ENCODE data around the gene HIBCH.
"Not testable (repeated sequence)": the region's sequence is repeated elsewhere in the genome, so short reads cannot be mapped to it uniquely, and the experiment has no call there.

The HIBCH gene

DNA sequence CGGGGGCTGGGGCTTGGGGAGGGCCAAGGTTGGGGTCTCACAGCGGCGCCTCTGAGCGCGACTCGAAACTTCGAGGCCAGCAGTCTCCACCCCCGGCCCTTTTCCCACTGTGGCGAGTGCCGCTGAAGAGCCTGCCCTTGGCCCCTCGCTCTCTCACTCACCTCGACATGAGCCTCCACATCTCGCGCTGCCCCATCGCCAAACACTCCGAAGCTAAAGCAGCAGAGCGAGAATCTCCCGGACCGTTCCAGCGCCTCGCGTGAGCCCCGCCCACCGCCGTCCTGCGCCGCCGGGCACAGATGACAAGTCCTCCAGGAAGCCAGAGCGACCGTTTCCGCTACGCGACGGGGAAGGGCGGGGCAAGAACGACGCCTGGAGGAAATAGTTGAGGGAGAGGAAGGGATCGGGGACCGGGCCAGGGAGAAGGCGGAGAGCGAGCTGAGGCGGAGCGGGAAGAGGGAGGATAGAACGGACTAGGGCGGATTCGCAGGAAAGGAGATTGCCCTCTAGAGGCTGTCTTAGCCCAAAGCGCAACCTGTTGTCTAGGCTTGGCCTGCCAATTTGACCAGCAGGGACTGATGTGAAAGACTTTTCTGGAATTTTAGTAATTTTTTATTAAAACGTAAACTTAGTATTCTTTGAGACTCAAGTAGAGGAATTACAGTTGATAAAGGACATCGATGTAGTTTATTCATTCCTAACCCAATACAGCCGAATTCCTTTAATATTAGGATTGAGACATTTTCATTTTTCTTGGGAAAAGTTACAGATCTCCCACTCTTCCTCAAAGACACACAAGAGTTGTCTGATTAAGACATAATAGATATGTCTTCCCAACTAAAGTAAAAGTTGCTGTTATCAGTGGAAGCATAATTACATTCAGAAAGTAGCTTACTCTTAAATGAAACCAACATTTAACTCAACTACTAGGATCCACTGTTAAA, at the start of gene HIBCH:
Gene HIBCH (minus strand): TSS at position 272 of the 944 bp plus-strand sequence. CDS start 76 bp downstream, at position 196.
- peak; percentile 62 for DNase-seq (ENCODE audit: insufficient read length, low spot score)
- peak; percentile 98 for FAIRE-seq

GRCh38 chr2:190367091-190367490, 47.5 kb upstream of the HIBCH start:
- FAIRE-seq: no peak
- no peak for DNase-seq (ENCODE audit: insufficient read length, low spot score)

- no peak for FAIRE-seq
- DNase-seq (ENCODE audit: insufficient read length, low spot score): no peak
Observed at GRCh38 chr2:190366248-190366753, 46.7 kb upstream of the HIBCH start.

DNA sequence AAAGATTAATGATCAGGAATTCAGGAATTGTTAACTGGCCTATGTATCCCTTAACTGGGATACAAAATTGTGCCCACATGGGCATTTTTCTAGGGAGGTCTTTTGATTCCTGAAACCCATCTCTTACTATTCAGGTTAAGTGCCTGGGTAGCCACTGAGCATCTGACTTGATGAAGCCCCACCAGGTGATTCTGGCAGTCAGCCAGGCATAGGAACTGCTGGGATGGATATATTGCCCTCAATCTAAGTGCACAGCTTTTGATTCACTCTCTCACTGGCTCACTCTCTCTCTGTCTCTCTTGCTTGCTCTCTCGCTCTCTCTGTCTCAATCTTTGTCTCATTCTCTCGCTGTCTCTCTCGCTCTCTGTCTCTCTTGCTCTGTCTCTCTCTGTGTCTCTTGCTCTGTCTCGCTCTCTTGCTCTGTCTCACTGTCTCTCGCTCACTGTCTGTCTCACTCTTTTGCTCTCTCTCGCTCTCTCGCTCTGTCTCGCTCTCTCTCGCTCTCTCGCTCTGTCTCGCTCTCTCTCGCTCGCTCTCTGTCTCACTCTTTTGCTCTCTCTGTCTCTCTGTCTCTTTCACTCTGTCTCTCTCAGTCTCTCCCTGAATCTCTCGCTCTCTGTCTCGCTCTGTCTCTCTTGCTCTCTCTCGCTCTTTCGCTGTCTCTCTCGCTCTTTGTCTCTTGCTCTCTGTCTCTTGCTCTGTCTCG, 46.0 kb upstream of the HIBCH start:
- DNase-seq (ENCODE audit: insufficient read length, low spot score) (no peak), FAIRE-seq (no peak)

GRCh38 chr2:190362894-190363293, 43.3 kb upstream of the HIBCH start:
- FAIRE-seq: no peak
- DNase-seq (ENCODE audit: insufficient read length, low spot score): no peak

GRCh38 chr2:190361572-190361971, 41.9 kb upstream of the HIBCH start:
- no peak for FAIRE-seq
- DNase-seq (ENCODE audit: insufficient read length, low spot score): no peak

DNA sequence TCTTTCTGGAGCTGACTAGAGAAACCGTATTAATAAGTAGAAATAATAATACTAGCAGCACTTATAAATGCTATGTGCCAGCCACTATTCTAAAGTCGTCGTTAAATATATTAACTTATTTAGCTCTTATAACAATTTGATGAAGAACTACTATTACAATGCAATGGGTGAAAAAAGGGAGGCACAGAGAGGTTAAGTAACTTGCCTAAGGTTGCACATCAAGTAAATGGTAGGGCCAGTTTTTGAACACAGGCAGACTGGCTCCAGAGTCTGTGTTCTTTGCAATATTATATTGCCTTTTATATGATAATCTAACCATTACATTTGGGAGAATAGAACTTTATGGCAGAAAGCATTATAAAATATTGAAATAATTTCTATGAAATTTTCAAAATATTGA, 41.3 kb upstream of the HIBCH start:
- FAIRE-seq: no peak
- no peak for DNase-seq (ENCODE audit: insufficient read length, low spot score)

DNA sequence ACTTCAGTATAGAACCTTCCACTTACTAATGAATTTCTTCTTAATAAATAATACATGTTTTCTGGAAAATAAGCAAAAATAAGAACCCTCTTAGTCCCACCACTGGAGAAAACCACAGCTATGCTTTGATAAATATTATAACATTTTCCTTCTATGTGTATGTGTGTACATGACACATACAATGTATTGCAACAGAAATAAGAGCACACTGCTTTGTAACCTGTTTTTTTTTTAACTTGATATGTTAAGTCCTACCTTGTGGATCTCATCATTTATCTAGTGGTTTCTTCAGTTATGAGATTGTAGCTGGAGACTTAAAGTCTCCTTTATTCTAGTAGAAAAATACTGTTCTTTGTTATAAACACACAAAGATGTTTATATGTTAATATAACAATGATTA, 40.9 kb upstream of the HIBCH start:
- FAIRE-seq (peak; percentile 48), DNase-seq (ENCODE audit: insufficient read length, low spot score) (no peak)

GRCh38 chr2:190358655-190359448, 39.2 kb upstream of the HIBCH start:
- peak; percentile 51 for FAIRE-seq
- not testable (repeated sequence) for DNase-seq (ENCODE audit: insufficient read length, low spot score)

DNA sequence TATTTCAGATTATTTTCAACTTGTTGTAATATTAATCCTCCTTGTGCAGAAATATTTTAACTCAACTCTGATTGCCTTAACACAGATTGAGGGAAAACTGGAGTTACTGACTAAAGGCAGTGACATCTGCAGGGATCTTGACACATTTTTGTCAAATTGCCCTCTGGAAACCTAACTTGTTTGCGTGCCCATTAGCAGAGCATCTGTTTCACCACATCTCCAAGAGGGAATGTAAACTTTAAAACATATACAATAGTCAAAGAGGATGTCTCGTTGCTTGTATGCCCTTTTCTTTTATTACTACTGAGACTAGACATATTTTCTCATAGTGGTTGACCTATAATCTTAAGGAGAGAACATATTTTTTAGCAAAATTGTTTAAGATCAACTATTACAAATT, 38.0 kb upstream of the HIBCH start:
- DNase-seq (ENCODE audit: insufficient read length, low spot score) (no peak), FAIRE-seq (no peak)

DNA sequence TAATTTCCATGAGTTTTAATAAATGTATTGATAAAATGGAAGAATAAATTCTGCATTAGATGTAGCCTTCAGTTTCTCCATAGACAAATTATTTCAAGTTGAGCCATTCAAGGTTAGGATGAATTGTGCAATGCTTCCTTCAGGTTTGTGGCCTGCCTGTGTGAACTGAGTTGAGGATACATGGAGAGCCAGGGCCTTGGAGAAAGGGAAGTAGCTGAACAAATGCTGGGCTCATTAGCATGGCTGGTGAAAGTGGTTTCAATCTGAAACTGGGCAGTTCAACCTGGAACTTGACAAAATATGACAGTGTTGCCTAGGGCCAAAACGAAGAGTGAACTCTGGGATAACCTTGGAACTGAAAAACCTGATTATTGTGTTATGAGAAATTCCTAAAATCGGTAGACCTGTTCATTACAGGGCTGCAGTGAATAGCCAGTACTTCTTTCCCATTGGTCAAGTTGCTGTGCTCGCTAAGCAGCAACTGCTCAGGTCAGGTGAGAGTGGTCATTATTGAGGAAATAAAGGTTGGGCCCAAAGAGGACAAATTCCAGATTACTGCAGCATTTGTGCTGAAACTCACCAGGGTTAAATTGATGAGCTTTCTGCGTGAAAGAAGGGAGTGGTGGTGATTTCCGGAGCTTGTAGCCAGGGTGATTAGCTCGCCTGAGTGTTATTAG, 36.5 kb upstream of the HIBCH start:
- DNase-seq (ENCODE audit: insufficient read length, low spot score) (no peak), FAIRE-seq (no peak)

- no peak for FAIRE-seq
Observed at GRCh38 chr2:190354003-190354690, 34.5 kb upstream of the HIBCH start.

DNA sequence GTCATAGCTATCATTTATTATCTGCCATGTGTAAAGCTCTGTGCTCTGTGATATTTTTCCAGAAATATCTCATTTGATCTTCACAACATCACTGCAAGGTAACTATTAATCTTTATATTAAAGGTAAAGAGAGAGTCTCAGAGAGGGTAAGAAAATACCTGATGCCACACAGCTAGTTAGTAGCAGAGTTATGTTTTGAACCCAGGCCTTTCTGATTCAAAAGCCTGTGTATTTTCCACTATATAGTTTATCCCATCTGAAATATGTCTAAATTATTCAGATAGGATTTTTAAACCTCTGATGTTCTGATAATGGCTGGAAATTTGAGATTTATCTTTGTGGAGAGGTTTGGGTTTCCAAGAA, 33.9 kb upstream of the HIBCH start:
- FAIRE-seq (no peak), DNase-seq (ENCODE audit: insufficient read length, low spot score) (no peak)

More at GRCh38 chr2:190354003-190354690, 34.5 kb upstream of the HIBCH start:
- no peak for DNase-seq (ENCODE audit: insufficient read length, low spot score)

- FAIRE-seq: peak; percentile 4
- DNase-seq (ENCODE audit: insufficient read length, low spot score): no peak
Observed at GRCh38 chr2:190352668-190353536, 33.3 kb upstream of the HIBCH start.

DNA sequence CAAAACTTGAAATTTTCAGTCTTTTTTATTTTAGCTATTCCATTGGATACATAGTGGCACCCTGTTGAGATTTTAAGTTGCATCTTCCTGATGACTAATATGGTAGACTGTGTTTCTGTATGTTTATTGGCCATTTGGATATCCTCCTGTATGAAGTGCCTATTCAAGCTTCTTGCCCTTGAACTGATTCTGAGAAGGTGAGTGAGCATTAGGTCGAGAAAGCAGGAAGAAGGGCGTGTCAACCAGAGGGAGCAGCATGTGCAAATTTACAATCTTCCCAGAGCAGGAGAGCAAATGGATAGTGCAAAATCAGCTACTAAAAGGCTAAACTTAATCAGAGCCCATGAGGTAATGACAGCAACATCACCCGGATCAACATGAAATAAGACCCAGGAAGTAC, 32.3 kb upstream of the HIBCH start:
- DNase-seq (ENCODE audit: insufficient read length, low spot score) (no peak), FAIRE-seq (no peak)

GRCh38 chr2:190350371-190350770, 30.7 kb upstream of the HIBCH start:
- FAIRE-seq: no peak
- DNase-seq (ENCODE audit: insufficient read length, low spot score): no peak

- FAIRE-seq: peak; percentile 80
- DNase-seq (ENCODE audit: insufficient read length, low spot score): peak; percentile 40
Observed at GRCh38 chr2:190344276-190344827, 24.7 kb upstream of the HIBCH start.

DNA sequence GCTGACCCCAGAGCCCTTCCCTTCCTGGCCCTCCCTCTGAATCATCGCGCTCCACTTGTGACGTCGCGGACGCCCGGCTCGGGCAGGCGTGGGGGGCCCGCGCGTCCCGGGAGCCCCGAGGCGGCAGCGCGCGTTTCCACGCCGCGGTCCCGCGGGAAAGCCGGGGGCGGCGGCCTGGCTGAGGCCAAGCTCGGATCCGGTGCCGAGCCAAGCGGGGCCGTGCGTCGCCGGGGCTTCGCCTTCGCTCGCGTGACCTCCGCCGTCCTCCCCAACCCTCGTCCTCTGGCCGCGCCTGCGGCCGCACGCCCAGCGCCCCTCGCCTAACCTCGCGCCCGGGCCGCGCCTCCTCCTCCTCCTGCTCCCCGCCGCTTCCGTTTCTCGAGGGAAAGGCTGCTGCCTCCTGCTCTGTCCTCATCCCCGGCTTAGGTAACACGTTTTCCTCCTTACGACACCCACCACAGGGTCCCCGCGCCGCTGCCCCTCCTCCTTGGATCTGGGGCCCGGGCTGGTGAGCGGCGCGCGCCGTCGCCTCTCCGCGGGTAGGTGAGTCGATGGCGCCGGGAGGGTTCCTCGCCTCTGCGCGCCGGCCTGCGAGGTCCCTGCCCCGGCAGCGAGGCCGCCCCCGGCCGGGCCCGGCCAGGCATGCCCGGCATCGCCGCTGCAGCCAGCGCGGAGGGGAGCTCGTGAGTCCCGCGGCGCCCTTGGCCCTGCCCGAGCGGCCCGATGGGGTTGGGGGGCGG, 24.1 kb upstream of the HIBCH start, which contains the start of gene INPP1:
Gene INPP1 (plus strand): TSS at position 54 of the 740 bp plus-strand sequence. CDS start 16,514 bp downstream, outside the sequence.
- peak; percentile 87 for FAIRE-seq
- peak; percentile 34 for DNase-seq (ENCODE audit: insufficient read length, low spot score)
